GM19395 (cell line): ENCODE data around the gene MUC20.

Experiments used
- ATAC-seq: cut with Tn5 transposase; IDR thresholded peaks from one replicate; pipeline ENCODE4 v1.9.1; 2021; ENCODE audit warnings: mild to moderate bottlenecking, moderate library complexity; ENCODE audit not compliant: unreplicated experiment

The MUC20 gene

DNA sequence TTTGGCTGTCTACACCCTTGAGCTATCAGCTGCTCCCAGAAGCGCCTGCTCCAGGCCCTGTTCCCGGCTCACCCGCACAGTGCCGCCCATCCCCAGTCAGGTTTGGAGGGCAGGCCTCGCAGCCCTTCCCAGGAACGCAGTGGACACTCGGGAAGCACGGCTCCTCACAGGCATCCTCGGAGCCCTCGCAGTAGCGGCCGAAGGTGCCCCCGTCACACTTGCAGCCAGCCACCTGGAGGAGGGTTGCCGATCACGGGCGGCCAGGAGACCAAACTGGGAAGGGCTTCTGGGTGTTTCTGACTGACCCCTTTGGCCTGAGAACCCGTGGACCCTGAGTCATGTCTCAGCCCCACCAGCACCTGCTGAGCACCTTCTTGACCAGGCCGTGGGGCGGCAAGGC is 33.4 kb downstream of the MUC20 start:
- ATAC-seq: no peak

DNA sequence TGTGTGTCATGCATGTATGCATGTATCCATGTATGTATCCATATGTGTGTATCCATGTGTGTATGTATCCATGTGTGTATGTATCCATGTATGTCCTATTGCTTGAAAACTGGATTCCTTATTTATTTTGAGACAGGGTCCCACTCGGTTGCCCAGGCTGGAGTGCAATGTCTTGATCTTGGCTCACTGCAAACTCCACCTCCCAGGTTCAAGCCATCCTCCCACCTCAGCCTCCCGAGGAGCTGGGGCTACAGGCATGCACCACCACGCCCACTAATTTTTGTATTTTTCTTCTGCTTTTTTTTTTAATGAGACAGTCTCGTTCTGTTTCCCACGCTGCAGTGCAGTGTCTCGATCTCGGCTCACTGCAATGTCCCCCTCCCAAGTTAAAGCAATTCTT is 34.1 kb downstream of the MUC20 start:
- ATAC-seq: no peak

DNA sequence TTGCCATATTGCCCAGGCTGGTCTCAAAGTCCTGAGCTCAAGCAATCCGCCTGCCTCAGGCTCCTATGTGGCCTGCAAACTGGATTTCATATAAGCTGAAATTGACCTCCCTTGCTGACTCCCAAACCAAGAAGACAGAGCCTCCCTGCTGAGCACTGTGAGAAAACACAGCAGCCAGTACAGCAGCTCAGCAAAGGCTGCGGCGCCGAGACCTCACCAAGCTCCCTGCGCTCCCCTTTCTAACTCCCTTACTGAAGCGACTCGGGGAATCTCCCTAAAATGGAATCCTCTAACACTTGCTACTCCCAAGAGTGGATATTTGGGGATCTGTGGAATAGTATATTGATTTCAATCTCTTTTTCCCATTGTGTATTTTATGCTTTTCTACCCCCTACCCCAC is 34.6 kb downstream of the MUC20 start:
- no peak for ATAC-seq

DNA sequence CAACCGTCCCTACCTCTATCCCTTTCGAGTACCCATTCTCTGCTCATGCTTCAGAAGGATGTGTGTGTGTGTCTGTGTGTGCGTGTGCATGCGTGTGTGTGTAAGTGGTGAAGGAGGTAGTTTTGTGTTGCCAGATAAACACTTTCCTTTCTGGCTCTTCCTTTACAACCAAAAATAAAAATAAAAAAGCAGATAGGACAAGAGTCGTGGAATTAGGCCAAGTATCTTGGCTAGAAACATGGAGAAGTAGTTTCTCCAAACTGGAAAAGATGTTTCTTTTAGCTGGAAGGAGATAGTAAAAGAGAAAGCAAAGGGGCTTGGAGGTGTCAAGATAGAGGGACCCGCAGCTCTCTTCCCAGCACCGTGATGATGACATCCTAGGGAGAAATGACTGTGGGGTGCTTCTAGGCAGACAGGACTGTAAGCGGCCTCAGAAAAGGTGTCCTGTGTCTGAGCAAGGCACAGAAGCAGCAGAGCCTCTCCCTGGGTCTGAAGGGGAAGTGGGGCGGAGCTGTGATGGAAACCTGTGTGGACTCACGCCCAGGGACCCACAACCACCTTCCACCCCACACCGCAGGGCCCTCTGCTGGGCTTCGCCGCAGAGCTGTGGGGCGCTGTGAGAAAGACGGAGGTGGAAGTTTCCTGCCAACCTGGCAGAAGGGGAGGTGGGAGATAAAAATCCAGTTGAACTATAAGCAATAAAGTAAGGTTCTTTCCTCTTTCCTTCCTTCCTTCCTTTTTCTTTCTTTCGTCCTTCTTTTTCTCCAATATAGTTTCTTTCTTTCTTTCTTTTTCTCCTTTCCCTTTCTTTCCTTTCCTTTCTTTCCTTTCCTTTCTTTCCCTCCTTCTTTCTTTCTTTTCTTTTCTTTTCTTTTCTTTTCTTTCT is 35.3 kb downstream of the MUC20 start:
- no peak for ATAC-seq

DNA sequence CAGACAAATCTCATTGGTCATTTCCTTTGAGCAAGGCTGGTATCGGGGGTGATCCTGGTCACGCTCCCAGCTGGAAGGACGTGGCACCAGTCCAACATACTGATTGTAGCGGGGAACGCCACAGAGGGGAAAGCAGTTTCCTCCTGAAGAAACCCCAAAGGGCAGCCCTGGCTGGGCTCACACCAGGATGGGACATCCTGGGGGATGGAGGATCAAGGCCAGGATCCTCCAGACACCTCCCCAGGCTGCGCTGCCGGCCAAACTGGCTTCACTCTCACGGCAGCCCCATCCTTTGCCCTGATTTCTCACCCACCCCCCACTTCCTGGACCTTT is 36.6 kb downstream of the MUC20 start:
- no peak for ATAC-seq

DNA sequence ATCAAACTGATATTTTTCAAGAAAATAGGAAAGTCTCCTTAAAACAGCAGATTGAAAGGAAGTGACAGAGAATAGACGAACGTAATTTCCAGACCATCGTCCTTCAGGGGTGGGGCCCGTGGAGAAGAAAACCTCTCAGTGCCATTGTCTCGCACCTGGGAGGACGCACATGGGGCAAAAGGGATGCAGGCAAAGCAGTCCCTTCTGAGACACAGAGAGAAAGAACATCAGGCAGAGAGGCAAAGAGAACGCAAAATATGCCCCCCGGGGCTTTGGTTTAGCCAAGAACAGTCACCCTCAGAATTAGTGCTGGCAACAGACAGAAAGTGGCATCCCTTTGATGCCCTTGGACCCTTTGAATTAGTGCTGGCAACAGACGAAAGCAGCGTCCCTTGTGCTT is 37.0 kb downstream of the MUC20 start:
- ATAC-seq: no peak

DNA sequence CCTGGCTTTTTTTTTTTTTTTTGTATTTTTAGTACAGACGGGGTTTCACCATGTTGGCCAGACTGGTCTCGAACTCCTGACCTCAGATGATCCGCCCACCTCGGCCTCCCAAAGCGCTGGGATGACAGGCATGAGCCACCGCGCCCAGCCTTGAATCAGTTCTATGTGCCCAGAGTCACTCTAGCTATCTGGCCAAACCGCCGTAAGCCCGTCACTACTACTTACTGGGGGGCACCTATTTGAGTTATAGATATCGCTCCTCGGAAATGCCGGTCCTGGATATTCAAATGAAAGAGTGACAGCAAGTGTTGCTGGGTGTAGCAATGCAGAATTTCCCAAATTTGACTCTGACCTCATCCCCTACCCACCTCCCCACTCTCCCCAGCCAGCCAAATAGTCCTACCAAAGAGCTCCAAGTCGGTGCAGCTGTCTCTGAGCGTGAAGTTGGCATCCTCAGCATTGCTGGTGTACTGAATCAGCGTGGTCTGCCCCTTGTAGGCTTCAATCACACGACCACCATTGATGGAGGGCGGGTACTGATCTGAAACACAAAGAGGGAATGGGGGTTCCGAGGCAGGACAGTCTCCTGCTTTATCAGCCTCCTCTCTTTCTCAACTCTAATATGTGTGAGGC is 38.1 kb downstream of the MUC20 start:
- ATAC-seq: no peak

DNA sequence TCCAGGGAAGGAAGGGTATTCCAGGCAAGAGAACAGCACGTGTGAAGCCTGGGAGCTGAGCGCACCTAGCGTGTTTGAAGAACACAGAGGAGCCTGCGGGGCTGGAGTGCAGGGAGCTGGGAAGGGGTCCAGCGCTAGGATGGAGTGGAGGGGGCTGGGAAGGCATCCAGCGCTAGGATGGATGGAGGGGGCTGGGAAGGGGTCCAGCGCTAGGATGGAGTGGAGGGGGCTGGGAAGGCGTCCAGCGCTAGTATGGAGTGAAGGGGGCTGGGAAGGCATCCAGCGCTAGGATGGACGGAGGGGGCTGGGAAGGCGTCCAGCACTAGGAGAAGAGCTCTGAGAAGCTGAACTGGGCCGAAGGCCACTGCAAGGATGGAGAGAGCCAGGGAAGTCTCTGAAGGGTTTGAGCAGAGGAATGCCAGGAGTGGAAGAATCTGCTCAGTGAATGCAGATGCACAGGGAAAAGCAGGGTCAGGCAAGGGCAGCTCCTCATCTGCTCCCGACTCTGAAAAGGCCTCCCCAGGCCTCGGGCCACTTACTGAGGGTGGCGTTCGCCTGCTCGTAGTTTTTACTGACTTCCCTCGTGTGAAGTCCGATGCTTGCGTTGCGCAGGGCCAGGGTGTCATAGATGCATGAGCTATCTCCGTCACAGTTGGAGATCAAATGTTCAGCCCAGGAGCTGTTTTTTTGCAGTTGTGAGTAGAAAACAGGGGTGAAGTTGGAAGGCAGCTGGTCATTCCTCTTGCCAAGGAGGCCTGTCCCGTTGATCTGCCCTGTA is 39.8 kb downstream of the MUC20 start:
- ATAC-seq: no peak

DNA sequence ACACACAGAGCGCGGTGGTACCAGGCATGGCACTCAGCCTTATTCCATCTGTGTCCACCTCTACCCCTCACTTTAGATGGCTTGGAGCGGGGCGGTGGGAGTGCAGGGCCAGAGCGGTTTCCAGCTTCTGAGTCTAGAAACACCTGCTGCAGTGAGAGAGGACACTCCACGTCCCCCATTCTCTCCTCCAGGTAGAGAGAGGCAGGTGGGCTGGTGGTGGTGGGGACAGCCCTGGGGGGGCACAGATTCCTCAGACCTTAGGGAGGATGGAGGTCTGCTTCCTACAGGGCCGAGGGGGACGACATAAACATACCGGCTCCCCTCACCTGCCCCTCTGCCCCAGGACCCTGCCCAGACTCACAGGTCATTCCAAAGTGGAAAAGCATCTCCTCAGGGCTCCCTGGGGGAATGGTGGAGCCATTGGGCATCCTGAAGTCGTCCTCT is 40.4 kb downstream of the MUC20 start:
- no peak for ATAC-seq

DNA sequence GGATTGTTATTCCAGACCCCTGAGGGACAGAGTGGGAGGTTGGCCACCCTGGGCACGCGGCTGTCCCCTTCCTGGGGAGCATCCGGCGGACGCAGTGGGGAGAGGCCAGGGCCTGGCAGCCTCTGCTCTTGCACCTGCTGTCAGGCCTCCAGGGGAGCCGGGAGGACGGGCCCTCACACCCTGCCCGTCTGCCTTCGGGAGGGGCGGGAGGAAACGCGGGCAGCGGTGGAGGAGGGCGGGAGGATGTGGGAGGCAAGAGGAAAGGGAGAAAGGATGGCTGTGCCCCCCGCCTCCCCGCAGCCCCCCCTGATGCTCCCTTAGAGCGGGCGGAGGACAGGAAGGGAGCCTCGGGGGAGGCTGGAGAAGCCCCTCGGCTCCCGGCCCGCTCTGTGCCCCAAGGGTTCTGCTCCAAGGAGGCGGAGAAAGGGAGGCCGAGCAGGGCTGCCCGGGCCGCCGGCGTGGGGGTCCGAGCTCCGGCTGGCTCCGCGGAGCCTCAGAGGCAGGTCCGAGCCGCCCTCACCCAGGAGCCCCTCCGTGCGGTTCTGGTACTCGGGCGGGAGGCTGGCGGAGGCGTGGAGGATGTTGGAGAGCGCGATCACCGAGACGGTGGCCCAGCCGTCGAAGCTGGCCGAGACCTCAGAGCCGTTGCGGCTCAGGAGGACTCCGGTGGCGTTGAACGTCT is 40.9 kb downstream of the MUC20 start:
- no peak for ATAC-seq

DNA sequence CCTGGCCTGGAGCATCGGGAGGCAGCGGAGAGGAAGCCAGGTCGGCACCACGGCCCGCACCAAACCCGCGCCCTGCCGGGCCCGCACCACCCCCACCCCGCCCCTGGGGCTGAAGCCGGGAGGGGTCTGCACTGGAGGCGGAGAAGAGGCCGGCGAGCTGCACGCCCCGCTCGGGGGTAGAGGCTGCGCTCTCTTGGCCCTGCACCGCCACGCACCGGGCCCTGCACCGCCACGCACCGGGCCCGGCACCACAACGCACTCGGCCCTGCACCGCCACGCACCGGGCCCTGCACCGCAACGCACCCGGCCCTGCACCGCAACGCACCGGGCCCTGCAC is 41.4 kb downstream of the MUC20 start:
- no peak for ATAC-seq

DNA sequence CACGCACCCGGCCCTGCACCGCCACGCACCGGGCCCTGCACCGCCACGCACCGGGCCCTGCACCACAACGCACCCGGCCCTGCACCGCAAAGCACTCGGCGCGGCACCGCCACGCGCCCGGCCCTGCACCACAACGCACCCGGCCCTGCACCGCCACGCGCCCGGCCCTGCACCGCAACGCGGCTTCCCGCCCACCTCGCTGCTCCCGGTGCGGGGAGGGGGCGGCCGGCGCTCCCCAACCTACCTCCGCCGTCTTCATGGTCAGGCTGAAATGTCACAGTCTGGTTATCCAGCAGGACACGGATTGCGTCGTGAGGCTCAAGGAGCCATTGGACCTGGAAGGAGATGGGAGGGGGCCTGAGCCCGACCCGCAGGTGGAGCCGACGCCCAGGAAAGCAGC is 41.8 kb downstream of the MUC20 start:
- no peak for ATAC-seq

DNA sequence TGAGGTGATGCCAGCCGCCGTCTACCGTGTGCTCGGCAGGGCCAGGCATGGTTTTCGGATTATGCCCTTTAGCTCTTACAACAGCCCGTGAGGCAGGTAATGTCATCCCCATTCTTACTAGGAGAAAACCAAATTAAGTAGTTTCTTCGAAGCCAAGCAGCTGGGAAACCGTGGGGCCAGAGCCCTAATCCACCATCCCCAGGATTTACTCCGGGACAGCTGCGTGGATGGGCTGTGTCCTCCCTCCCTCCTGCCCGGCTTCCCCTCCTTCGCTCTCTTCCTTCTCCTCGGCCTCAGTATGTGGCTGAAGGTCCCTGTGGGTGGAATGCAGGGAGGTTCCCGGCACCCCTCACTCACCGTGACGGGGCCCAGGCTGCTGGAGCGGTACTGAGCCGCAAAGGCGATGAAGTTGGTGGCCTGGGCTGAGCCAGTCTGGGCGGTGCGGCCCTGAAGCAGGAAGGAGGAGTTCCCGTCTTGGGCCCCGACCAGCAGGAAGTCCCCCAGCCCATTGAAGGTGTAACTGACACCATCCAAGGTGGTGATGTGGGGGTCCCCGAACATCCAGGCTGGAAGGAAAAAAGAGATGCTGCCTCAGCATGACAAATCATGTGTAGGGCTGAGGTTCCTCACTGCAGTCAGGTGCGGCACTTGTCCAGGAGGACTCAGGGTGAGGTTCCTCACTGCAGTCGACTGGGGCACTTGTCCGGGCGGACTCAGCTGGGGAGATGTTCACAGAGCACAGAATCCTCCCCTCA is 42.5 kb downstream of the MUC20 start:
- no peak for ATAC-seq

DNA sequence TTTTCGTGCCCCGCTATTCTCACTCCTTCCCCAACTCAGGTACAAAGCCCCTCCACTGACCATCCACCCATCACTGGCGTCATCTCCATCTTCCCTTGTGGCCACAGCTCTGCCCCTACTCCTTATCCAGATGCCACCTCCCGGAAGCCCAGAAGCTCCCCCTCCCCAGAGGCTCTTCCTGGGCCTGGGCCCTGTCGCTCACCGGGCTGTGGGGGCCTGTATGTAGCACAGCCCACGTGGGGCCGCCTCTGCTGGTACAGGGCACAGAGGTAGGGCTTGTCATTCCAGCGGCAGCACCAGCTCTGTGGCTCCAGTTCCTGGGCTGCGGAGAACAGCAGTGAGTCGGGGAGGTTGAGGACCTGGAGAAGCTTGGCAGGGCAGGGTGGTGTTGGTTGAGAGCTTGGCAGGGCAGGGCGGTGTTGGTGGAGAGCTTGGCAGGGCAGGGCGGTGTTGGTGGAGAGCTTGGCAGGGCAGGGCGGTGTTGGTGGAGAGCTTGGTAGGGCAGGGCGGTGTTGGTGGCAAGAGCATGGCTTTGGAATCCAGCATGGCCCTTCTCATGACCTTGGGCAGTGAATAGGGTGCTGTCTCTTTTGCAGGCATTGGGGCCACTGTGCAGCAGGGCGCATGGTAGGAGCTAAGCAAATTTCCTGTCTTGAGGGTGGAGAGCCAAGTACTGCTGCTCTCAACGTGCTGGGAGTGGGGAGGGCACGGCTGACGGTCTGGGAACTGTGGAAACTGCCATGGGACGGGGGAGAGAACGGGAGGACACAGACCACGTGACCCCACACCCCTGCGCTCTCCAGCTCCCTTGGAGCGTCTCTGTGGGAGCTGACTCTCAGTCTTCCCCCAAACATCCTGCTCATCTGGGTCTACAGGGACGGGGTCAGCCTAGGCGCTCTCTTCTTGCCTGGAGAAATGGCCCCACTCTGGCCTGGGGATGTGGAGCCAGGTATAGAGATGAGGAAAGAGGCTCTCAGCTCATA is 43.4 kb downstream of the MUC20 start:
- no peak for ATAC-seq

DNA sequence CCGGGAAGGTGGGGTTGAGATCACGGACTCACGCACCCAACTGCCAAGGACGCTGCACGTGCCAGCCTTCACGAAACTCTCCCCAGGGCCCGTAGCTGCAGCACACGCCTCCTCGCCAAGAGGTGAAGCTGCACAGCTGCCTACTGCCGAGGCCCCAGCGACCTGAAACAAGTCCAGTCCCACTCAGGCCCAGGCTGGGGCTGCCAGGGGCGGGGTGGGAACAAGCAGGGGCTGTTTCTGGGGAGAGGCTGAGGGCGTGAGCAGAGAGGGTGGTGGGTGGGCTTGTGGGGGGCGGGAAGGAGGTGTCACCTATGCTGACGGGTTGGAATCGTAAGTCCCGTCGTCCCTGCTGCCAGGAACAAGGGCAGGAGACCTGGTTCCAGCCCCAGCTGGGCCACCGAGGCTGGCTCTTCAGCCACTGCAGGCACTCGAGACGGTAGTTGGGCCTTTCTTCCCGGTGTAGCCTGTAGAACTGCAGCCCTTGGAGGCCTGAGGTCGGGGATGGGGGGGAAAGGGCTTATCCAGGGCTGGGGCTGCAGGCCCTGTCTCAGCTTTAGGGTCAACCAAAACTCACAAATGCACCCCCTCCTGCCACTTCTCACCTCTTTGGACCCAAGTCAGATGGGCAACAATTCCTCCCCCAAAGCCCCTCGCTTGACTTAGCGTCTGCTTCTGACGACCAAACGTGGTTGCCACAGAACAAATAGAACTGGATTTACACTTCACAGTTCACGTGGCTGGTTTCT is 44.4 kb downstream of the MUC20 start:
- no peak for ATAC-seq

DNA sequence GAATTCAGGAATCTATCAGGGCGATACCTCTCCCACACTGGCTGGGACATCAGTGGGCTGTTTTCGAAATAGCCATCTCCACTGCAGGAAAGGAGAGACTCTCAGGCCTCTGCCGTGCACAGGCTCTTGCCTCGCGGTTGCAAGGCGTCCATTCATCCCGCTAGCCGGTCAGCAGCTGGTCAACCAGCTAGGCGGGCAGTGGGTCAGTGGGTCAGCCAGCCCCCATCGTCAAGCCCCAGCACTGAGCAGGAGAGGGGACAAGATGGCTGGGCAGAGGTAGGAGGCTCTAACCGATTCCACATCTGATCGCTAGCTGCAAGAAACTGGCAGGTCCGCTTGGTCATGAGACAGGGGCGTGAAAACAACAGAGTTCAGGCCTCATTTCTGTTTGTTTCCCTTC is 45.9 kb downstream of the MUC20 start:
- no peak for ATAC-seq

DNA sequence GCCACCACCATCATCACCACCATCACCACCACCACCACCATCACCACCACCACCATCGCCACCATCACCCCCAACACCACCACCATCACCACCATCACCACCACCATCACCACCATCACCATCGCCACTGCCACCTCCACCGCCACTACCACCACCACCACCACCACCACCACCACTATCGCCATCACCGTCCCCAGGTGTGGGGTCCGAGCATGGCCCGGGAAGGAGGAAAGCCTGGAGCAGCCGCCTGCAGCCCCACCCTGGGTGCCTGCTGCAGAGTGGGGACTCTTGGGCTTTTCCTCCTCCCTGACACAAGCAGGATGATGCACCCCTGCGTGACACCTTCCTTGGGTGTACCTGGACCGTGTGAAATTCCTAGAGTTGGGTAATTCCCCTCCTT is 47.0 kb downstream of the MUC20 start:
- ATAC-seq: no peak

DNA sequence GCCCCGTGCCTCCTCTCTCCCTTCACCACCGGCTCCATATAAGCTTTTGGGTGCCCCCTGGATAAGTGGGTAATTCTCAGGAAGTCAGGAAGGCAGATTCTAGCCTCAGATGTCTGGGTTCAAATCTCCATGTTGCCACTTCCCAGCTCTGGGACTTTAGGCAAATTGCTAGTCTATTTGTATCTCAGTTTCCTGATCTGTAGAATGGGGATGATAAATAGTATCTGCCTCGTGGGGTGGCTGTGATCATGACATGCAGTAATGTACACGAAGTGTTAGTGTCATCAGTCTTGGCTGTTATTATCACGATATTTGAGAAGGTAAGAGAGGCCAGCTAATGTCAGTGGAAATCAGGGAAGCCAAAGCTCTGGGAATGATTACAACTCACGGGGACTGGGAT is 47.6 kb downstream of the MUC20 start:
- no peak for ATAC-seq

DNA sequence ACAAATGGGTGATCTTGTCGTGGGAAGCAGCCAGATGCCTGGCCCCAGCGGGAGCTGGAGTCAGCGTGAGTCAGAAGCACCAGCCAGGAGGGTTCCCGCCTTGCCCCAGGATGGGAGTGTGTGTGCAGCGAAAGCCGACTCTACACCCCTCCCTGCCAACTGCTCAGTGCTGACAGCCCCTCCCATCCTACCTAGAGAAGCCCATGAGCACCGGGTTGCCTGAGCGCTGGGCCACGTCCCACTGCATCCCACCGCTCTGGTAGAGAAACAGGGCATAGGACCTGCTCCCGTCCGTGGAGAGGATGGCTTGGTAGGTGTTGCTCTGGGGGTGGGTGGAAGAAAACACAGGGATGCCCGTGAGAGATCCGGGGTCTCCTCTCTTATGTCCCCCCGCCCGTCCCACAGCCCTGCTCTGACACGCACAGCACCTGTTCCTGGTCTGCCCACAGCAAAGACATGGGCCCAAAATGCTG is 48.1 kb downstream of the MUC20 start:
- ATAC-seq: no peak
